SU-DHL-6 (cell line): ENCODE results near the gene RADIL.

Experiments
- H2AFZ ChIP-seq: fragments of 200-600 bp; sonication (generic); 2 replicates; pipeline ENCODE4 v1.6.1; 2014; ENCODE audit warnings: low read depth, mild to moderate bottlenecking, moderate library complexity, mixed read lengths, antibody characterized with exemption, low read length; ENCODE audit not compliant: severe bottlenecking
- H3F3A ChIP-seq: fragments of 200-600 bp; shearing (Covaris generic); 2 replicates; pipeline ENCODE4 v1.6.0; 2016; ENCODE audit warnings: antibody characterized with exemption, mild to moderate bottlenecking; ENCODE audit not compliant: insufficient read depth
- H3K27ac ChIP-seq: fragments of 200-600 bp; sonication (generic); 2 replicates; pipeline ENCODE4 v1.5.1; 2016; ENCODE audit warnings: low read depth, mild to moderate bottlenecking, low read length, moderate library complexity, mixed read lengths
- H3K27me3 ChIP-seq: fragments of 200-600 bp; sonication (generic), shearing (Covaris generic); 2 replicates; pipeline ENCODE4 v1.6.0; 2014; ENCODE audit warnings: mild to moderate bottlenecking, low read length
- H3K36me3 ChIP-seq: fragments of 200-600 bp; sonication (generic); 2 replicates; pipeline ENCODE4 v1.6.1; 2014; ENCODE audit warnings: mild to moderate bottlenecking, low read length, mixed read lengths
- H3K4me2 ChIP-seq: fragments of 300-600, 200-600 bp; shearing (Covaris generic), sonication (generic); 2 replicates; pipeline ENCODE4 v1.6.0; 2014; ENCODE audit warnings: low read length, low read depth, mild to moderate bottlenecking; ENCODE audit not compliant: poor library complexity, severe bottlenecking
- H3K4me3 ChIP-seq: fragments of 200-600 bp; sonication (generic); 2 replicates; pipeline ENCODE4 v1.5.1; 2014; ENCODE audit warnings: antibody characterized with exemption, low read length, mild to moderate bottlenecking, mixed read lengths; ENCODE audit not compliant: insufficient read depth, poor library complexity, severe bottlenecking
- H3K79me2 ChIP-seq: fragments of 200-600 bp; sonication (generic); 2 replicates; pipeline ENCODE4 v1.6.1; 2014; ENCODE audit warnings: mild to moderate bottlenecking, low read length, moderate library complexity; ENCODE audit not compliant: insufficient read depth
- H3K9ac ChIP-seq: fragments of 200-600 bp; sonication (generic); 2 replicates; pipeline ENCODE4 v1.7.0; 2014; ENCODE audit warnings: mild to moderate bottlenecking, low read length
- H3K9me2 ChIP-seq: fragments of 200-600 bp; sonication (generic); replicated peaks from 2 replicates; pipeline ENCODE4 v1.6.1; 2014; ENCODE audit warnings: low read length; ENCODE audit not compliant: insufficient read depth
- H3K9me3 ChIP-seq: fragments of 200-600 bp; sonication (generic); 2 replicates; pipeline ENCODE4 v1.6.1; 2014; ENCODE audit warnings: low read length, mixed read lengths; ENCODE audit not compliant: insufficient read depth
- H4K20me1 ChIP-seq: fragments of 200-600 bp; sonication (generic); 2 replicates; pipeline ENCODE4 v1.6.1; 2014; ENCODE audit warnings: low read depth, mild to moderate bottlenecking, antibody characterized with exemption, low read length, moderate library complexity, mixed read lengths
- EZH2phosphoT487 ChIP-seq: fragments of 200-600 bp; sonication (generic), shearing (Covaris generic); conservative IDR thresholded peaks from 2 replicates; pipeline ENCODE4 v1.6.1; 2018; ENCODE audit warnings: mild to moderate bottlenecking, antibody characterized with exemption, low read length, moderate library complexity, mixed read lengths
- TF ChIP-seq, protein P1 (sequence below): fragments of 200-600 bp; sonication (generic); IDR thresholded peaks from one replicate; pipeline ENCODE4 v1.5.1; 2017; ENCODE audit warnings: antibody characterized with exemption, mild to moderate bottlenecking, low read length, moderate library complexity; ENCODE audit not compliant: insufficient read depth, poor library complexity, severe bottlenecking

The RADIL gene

DNA sequence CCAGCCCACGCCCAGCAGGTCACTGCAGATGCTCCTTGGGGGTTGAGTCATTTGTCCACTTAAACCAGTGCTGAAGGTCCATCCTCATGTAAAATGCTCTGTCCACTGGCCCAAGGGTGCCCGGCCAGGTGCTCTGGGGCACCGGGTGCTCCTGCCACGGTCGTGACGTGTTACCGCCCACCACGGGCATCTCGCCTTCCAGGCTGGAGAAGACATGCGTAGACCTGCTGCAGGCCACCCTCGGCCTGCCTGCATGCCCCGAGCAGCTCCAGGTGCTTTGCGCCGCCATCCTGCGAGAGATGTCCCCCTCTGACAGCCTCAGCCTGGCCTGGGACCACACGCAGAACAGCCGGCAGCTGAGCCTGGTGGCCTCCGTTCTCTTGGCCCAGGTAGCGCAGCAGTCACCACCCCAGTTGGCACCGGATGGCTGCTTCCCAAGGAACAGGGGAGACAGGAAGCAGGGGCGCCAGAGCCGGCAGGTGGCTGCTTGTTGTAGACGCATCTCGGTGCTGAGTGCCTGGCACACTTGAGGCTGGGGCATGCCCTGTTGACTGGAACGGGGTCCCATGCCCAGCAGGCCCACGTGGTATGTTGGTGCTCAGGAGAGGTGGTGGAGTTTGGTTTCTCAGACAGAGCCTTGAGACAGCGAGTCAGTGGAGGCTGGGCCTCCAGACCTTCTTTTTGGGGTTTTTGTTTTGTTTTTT, 102.0 kb downstream of the RADIL start:
- H4K20me1 ChIP-seq: peaks cover 3% of the 10 kb centered on the region; the same call in 1 of the 2 replicates
- no peak overlapping the region for H2AFZ ChIP-seq
- H3K9ac ChIP-seq: no peak overlapping the region
- no peak overlapping the region for H3K27ac ChIP-seq
- H3K4me2 ChIP-seq: no peak overlapping the region
- no peaks in the 10 kb centered on the region for H3K36me3 ChIP-seq
- H3K9me3 ChIP-seq: no peaks in the 10 kb centered on the region
- H3K79me2 ChIP-seq: peaks cover 28% of the 10 kb centered on the region
- no peaks in the 10 kb centered on the region for H3F3A ChIP-seq
- H3K27me3 ChIP-seq: no peaks in the 10 kb centered on the region
- H3K9me2 ChIP-seq: no peaks in the 10 kb centered on the region
- TF ChIP-seq, protein P1, sequence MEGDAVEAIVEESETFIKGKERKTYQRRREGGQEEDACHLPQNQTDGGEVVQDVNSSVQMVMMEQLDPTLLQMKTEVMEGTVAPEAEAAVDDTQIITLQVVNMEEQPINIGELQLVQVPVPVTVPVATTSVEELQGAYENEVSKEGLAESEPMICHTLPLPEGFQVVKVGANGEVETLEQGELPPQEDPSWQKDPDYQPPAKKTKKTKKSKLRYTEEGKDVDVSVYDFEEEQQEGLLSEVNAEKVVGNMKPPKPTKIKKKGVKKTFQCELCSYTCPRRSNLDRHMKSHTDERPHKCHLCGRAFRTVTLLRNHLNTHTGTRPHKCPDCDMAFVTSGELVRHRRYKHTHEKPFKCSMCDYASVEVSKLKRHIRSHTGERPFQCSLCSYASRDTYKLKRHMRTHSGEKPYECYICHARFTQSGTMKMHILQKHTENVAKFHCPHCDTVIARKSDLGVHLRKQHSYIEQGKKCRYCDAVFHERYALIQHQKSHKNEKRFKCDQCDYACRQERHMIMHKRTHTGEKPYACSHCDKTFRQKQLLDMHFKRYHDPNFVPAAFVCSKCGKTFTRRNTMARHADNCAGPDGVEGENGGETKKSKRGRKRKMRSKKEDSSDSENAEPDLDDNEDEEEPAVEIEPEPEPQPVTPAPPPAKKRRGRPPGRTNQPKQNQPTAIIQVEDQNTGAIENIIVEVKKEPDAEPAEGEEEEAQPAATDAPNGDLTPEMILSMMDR: no peak
- TF ChIP-seq EZH2phosphoT487: no peak
- no peak overlapping the region for H3K4me3 ChIP-seq

DNA sequence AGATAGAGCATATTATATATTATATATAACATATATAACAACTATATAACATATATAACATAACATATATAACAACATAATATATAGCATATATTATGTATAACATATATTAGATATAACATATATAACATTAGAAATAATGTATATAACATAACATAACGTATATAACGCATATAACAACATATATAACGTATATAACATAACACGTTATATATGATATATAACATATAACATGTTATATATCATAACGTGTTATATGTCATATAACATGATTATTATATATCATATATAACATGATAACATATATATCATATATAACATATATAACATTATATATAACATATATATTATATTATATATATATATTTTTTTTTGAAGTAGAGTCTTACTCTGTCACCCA, 104.4 kb downstream of the RADIL start:
- Histone ChIP-seq H3K79me2 (peaks cover 38% of the 10 kb centered on the region), H3K4me3 (no peak overlapping the region), H3F3A (no peaks in the 10 kb centered on the region), H3K4me2 (no peak overlapping the region), H3K36me3 (no peaks in the 10 kb centered on the region), H2AFZ (no peak overlapping the region), H3K9me2 (no peaks in the 10 kb centered on the region), H3K9me3 (no peaks in the 10 kb centered on the region), H4K20me1 (peaks cover 3% of the 10 kb centered on the region; the same call in 1 of the 2 replicates), H3K27me3 (no peaks in the 10 kb centered on the region), H3K27ac (no peak overlapping the region), H3K9ac (no peak overlapping the region)
- TF ChIP-seq, protein P1: no peak
- TF ChIP-seq EZH2phosphoT487: no peak

DNA sequence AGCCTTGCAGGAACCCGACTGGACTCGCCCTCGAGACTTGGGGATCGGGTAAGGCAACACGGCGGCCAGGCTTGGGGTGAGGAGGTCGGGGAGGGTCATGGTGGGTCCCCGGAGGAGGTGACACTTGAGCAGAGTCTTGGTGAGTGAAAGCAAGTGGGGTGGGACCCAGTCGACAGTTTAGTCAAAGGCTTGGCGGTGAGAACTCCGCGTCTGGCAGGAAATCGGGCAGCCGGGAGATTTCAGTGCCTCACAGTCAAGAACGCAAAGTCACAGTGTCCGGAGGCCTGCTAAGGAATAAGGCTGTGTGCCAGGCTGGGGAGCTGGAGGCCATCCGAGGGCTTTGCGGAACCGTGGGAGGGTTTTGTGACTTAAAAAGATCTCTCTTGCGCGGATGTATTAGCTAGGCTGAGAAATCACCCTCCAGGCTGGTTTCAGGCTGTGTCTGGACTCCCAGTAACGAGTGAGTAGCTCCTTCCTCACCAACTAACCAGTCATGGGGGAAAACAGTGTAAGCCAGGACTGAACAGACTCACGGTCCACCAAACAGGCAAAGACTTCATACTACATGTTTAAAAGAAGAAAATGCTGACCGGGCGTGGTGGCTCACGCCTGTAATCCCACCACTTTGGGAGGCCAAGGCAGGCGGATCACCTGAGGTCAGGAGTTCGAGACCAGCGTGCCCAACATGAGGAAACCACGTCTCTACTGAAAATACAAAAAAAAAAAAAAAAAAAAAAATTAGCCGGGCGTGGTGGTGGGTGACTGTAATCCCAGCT, 107.5 kb downstream of the RADIL start:
- H3K9me2 ChIP-seq: no peaks in the 10 kb centered on the region
- peak overlapping the region; percentile 77 for H2AFZ ChIP-seq
- no peaks in the 10 kb centered on the region for H3K36me3 ChIP-seq
- peak overlapping the region; percentile 96 for H3K4me2 ChIP-seq
- H3K27me3 ChIP-seq: no peaks in the 10 kb centered on the region
- H3K27ac ChIP-seq: peak overlapping the region; percentile 23; the same call in 1 of the 2 replicates
- H3K4me3 ChIP-seq: peak overlapping the region; percentile 97
- peak overlapping the region; percentile 90 for H3K9ac ChIP-seq
- H3F3A ChIP-seq: 0 out of 2 replicates have a peak, but pooled peaks cover 7% of the 10 kb centered on the region
- H4K20me1 ChIP-seq: peaks cover 3% of the 10 kb centered on the region; the same call in 1 of the 2 replicates
- H3K79me2 ChIP-seq: peaks cover 38% of the 10 kb centered on the region
- no peaks in the 10 kb centered on the region for H3K9me3 ChIP-seq
- TF ChIP-seq, protein P1: no peak
- no peak for TF ChIP-seq EZH2phosphoT487
